GM11168 (cell line): ENCODE measurements around the gene SASH1.

Source experiments
- in situ Hi-C: fragments of 300-500 bp; cut with MboI; formaldehyde crosslinking; loops from one replicate; pipeline ENCODE4 v1.12.0; 2022; ENCODE audit warnings: low sequenced_read_pairs; ENCODE audit not compliant: unreplicated experiment

Gene SASH1

DNA sequence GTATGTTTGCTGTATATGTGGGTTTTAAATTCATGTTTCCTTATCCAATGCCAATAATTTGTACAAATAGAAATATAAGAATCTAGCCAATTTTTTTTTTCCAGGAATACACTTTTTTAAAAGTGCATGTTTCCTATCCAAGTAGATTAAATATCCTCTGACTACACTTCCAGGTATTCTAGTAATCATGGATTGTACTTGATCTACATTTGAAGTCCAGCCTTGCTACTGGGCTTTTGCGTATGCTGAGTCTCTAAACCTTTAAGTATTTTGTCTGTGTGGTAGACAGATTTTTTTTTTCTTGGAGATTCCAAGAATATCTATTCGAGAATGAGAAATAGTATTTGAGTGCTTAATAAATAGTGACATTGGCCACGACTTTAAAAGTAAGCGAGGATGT, 188.3 kb downstream of the SASH1 start:
- in situ Hi-C loops, result no loop called here

- in situ Hi-C loops, result no loop called here
Measured at GRCh38 chr6:148532698-148533097, 190.1 kb downstream of the SASH1 start.

DNA sequence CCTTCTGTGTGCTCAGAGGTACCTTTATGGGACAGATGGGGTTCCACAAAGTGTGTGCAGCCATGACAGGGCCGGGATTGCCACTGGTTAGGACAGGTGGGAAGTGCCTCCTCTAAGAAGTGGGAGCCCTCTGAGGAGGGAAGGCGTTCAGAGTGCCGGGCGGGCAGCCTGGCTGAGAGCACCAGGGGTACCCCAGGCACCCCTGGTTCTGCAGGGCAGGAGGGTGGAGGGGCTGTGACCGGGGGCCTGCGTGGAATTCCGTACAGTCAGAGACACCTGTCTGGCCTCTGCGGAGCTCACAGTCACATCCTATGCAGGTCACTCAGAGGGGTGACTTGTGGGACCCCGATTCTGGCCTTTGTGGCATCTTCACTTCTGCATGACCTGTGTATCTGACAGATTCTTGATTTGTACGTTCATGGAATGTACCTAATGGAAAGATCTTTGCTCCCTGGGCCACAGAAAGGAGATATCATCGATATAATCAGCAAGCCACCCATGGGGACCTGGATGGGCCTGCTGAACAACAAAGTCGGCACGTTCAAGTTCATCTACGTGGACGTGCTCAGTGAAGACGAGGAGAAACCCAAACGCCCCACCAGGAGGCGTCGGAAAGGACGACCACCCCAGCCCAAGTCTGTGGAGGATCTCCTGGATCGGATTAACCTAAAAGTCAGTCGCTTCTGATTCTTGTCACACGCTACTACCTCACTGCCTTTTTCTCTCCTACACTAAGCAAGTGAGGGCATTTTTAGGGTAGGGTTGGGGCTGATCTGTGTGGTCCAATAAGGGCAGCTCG, 190.9 kb downstream of the SASH1 start:
- in situ Hi-C loops, result no loop called here

GRCh38 chr6:148534871-148535270, 192.2 kb downstream of the SASH1 start:
- in situ Hi-C loops, result no loop called here

GRCh38 chr6:148535381-148535780, 192.7 kb downstream of the SASH1 start:
- in situ Hi-C loops, result no loop called here

- in situ Hi-C loops, result no loop called here
Measured at GRCh38 chr6:148535976-148536375, 193.3 kb downstream of the SASH1 start.

GRCh38 chr6:148538261-148539190, 195.9 kb downstream of the SASH1 start:
- in situ Hi-C loops, result no loop called here

- in situ Hi-C loops, result no loop called here
Measured at GRCh38 chr6:148543540-148543939, 200.9 kb downstream of the SASH1 start.

DNA sequence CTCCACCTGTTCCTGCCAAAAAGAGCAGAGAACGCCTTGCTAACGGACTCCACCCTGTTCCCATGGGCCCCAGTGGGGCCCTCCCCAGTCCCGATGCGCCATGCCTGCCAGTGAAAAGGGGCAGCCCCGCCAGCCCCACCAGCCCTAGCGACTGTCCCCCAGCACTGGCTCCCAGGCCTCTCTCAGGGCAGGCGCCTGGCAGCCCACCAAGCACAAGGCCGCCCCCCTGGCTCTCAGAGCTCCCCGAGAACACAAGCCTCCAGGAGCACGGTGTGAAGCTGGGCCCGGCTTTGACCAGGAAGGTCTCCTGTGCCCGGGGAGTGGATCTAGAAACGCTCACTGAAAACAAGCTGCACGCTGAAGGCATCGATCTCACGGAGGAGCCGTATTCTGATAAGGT, 201.8 kb downstream of the SASH1 start:
- in situ Hi-C loops, result no loop called here

DNA sequence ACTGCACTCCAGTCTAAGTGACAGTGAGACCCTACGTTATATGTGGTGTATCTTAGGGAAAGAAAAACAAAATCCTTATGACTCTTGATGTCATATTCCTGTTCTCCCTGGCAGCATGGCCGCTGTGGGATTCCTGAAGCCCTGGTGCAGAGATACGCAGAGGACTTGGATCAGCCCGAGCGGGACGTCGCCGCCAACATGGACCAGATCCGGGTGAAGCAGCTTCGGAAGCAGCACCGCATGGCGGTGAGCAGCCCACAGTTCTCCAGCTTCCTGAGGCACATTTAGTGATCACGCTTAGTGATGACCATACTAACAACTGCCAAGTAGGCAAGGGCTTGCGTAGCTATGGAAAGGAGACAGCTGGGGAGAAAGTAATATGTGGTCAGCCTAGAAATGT, 203.3 kb downstream of the SASH1 start:
- in situ Hi-C loops, result no loop called here

DNA sequence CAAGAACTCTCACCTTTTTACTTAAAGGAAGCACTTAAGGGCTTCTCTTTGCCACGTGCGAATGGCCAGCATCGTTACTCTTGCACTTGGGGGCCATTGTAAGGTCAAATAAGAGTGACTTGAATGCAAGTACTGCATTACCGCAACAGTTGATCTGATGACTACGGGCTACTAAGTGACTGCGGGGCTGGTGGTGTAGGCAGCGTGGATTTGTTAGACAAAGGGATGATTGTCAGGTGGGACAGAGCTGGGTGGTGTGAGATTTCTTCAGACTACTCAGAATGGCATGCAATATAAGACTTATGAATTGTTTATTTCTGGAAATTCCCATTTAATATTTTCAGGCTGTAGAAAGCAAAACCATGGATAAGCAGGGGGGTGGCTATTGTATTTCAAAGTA, 204.5 kb downstream of the SASH1 start:
- in situ Hi-C loops, result no loop called here

- in situ Hi-C loops, result no loop called here
Measured at GRCh38 chr6:148548065-148548748, 205.6 kb downstream of the SASH1 start.

DNA sequence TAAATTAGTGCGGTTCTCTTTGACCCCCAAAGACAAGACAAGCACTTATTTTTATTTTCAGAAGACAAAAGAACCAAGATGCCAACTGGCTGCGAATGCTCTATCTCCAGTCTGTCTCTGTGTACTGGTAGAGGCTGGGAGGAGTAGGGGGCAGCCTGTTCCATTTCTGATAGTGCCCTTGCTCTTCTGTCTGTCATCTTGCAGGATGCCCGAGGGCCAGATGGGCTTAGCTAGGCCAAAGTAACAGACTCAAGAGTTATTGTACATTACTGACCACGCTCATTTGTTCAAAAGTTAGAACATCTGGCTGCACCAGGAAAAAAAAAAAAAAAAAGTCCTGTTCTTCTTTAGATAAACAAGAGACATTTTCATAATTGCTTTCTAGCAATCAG, 206.1 kb downstream of the SASH1 start:
- in situ Hi-C loops, result no loop called here

DNA sequence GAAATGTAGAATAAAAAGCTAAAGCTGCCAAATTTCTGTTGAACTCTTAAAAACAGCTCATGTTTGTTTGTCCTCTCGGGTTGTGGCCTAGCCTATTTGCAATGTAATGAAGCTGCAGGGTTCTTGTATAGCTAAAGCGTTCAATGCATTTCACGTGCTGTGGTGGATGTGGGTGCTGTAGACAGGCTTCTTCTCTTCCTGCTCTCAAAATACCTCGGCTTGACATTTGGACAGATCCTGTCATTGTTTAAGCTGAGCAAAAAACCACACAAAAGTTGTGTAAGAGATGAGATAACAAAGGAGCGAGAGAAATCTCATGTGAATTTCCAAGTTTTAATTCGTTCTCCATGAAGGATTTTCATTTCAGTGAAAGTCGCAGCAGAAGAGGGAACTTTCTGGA, 207.9 kb downstream of the SASH1 start:
- in situ Hi-C loops, result no loop called here

DNA sequence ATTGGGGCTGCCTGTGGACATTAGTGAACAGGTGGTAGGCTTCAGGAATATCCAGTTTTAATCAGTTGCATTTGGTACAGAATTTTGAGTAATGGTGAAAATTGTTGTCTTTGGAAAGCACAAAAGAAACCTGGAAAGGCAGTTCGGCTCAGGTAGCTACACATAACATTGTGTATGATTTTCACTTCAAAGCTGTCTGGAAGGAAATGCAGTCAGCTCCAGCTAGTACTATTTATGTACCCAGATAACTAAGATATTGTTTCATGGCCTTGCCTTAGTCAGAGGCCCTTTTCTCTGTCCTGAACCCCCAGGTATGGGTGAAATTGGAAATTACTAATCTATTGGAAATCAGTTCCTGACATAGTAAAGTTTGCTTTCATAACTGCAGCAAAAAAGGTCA, 208.6 kb downstream of the SASH1 start:
- in situ Hi-C loops, result no loop called here

- in situ Hi-C loops, result no loop called here
Measured at GRCh38 chr6:148556410-148556809, 213.8 kb downstream of the SASH1 start.

DNA sequence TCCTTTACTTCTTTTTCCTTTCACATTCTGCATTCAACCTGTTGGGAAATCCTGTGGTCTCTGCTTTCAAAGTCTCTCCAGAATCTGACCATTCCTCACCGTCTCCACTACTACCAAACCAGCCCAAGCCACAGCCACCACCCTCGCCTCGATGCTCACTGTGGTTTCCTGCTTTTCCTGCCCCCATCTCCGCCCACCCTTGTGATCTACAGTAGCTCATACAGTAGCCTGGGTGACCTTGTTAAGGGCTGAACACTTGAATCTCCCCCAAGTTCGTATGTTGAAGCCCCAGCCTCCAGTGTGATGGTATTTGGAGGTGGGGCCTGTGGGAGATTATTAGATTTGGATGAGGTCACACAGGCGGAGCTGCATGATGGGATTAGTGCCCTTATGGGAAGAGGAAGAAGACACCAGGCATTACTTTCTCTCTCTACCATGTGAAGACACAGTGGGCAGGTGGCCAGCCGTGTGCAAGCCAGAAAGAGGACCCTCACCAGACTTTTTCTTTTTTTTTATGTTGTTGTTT, 215.2 kb downstream of the SASH1 start:
- in situ Hi-C loops, result no loop called here

- in situ Hi-C loops, result no loop called here
Measured at GRCh38 chr6:148559848-148560433, 217.3 kb downstream of the SASH1 start.

DNA sequence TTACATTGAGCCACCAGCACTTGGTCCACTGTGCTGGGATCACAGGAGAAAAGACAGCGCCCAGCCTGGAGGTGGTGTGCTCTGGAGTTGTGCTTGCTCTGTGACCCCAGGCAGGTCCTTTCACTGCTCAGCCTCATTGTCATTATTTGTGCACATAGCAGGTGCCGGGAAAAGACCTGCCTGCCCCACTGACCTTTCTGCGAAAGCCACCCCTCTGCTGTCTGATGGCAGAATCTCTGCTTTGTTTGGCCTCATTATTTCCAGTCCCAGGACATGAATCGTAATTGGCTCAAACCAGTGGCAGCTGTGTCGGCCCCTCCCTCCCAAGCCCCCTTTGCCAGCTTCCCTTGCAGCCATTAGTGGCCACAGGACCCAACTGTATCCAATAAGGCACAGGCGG, 219.0 kb downstream of the SASH1 start:
- in situ Hi-C loops, result no loop called here

GRCh38 chr6:148563066-148563465, 220.4 kb downstream of the SASH1 start:
- in situ Hi-C loops, result no loop called here
